OCI-LY7 (cell line): ENCODE results near the gene AGBL4. TPM values are rescaled to one million over a fixed set of nuclear protein-coding genes. Genes with fewer than 3 reads are reported as not detected.

Experiments
- BruUV-seq: library from RNA; stranded (reverse); fragments of 400-500 nt; replicated peaks from 2 replicates; lab custom pipeline; 2021; lab: Mats Ljungman, UMichigan
- CTCF ChIA-PET: fragments of 300-600 bp; sonication (Branson Sonifier 250); formaldehyde crosslinking; loops from one replicate; lab custom pipeline; 2022; ENCODE audit warnings: antibody characterized with exemption; ENCODE audit not compliant: unreplicated experiment; lab: Charles Lee
- POLR2A ChIA-PET: fragments of 300-600 bp; sonication (Branson Sonifier 250); formaldehyde crosslinking; loops from one replicate; lab custom pipeline; 2022; ENCODE audit warnings: antibody characterized with exemption; lab: Charles Lee
- DNase-seq: peaks from one replicate; pipeline ENCODE4 v3.0.0-alpha.2; 2015; ENCODE audit warnings: low spot score
- H2AFZ ChIP-seq: fragments of 200-600 bp; sonication (generic), shearing (Covaris generic); 2 replicates; pipeline ENCODE4 v1.6.1; 2014; ENCODE audit warnings: mild to moderate bottlenecking, antibody characterized with exemption, low read length, moderate library complexity
- H3K27ac ChIP-seq: fragments of 200-600 bp; sonication (generic); 2 replicates; pipeline ENCODE4 v1.5.1; 2014; ENCODE audit warnings: mixed run types, low read depth, mild to moderate bottlenecking, moderate library complexity, low read length, inconsistent platforms; ENCODE audit not compliant: poor library complexity, severe bottlenecking
- H3K36me3 ChIP-seq: fragments of 200-600 bp; sonication (generic); 2 replicates; pipeline ENCODE4 v1.6.1; 2014; ENCODE audit warnings: mild to moderate bottlenecking, antibody characterized with exemption, low read length, moderate library complexity, mixed read lengths; ENCODE audit not compliant: insufficient read depth
- H3K4me1 ChIP-seq: fragments of 200-600 bp; sonication (generic); 2 replicates; pipeline ENCODE4 v1.5.1; 2014; ENCODE audit warnings: mild to moderate bottlenecking, low read length; ENCODE audit not compliant: insufficient read depth, poor library complexity, severe bottlenecking
- H3K4me2 ChIP-seq: fragments of 200-600 bp; sonication (generic); 2 replicates; pipeline ENCODE4 v1.6.1; 2014; ENCODE audit warnings: mild to moderate bottlenecking, low read length
- H3K4me3 ChIP-seq: fragments of 200-600 bp; sonication (generic); 2 replicates; pipeline ENCODE4 v1.5.1; 2014; ENCODE audit warnings: mild to moderate bottlenecking, low read depth, low read length; ENCODE audit not compliant: poor library complexity, severe bottlenecking
- H3K79me2 ChIP-seq: fragments of 200-600 bp; sonication (generic); 2 replicates; pipeline ENCODE4 v1.6.1; 2016; ENCODE audit warnings: low read depth, mild to moderate bottlenecking, low read length, moderate library complexity, mixed read lengths; ENCODE audit not compliant: insufficient read depth
- H3K9me2 ChIP-seq: fragments of 200-600 bp; sonication (generic); 2 replicates; pipeline ENCODE4 v1.6.1; 2016; ENCODE audit warnings: mild to moderate bottlenecking, low read length, mixed read lengths; ENCODE audit not compliant: insufficient read depth
- H3K9me3 ChIP-seq: fragments of 200-600 bp; sonication (generic); 2 replicates; pipeline ENCODE4 v1.6.1; 2014; ENCODE audit warnings: mild to moderate bottlenecking, mixed run types, low read length, mixed read lengths
- H4K20me1 ChIP-seq: fragments of 200-600 bp; sonication (generic); 2 replicates; pipeline ENCODE4 v1.6.1; 2014; ENCODE audit warnings: mild to moderate bottlenecking, antibody characterized with exemption, low read length, moderate library complexity, mixed read lengths; ENCODE audit not compliant: insufficient read depth
- EZH2phosphoT487 ChIP-seq: fragments of 200-600 bp; sonication (generic); IDR thresholded peaks from 2 replicates; pipeline ENCODE4 v1.6.1; 2018; ENCODE audit warnings: low read depth, borderline replicate concordance, mild to moderate bottlenecking, mixed run types, antibody characterized with exemption, low read length, moderate library complexity, mixed read lengths
- intact Hi-C: fragments of 100-400 bp; cut with micrococcal nuclease; formaldehyde crosslinking; loops from one replicate; pipeline ENCODE4 v1.10.0; 2022; ENCODE audit not compliant: unreplicated experiment
- total RNA-seq, 2 experiments: library from RNA; depleted of rRNA in 1 of 2; stranded (reverse); fragments of >200 nt in 1 of 2; shearing (Covaris generic) in 1 of 2; gene quantifications; 2 replicates each; pipeline ENCODE4 v1.2.3, GENCODE V29; 2014 to 2022
- TF ChIP-seq, protein P1 (sequence below): fragments of 200-600 bp; sonication (generic); conservative IDR thresholded peaks from 2 replicates; pipeline ENCODE4 v1.5.1; 2014; ENCODE audit warnings: mild to moderate bottlenecking, antibody characterized with exemption, low read length, moderate library complexity, mixed read lengths

AGBL4 gene
- total RNA-seq, 2 experiments from 2014 or later: not detected

DNA sequence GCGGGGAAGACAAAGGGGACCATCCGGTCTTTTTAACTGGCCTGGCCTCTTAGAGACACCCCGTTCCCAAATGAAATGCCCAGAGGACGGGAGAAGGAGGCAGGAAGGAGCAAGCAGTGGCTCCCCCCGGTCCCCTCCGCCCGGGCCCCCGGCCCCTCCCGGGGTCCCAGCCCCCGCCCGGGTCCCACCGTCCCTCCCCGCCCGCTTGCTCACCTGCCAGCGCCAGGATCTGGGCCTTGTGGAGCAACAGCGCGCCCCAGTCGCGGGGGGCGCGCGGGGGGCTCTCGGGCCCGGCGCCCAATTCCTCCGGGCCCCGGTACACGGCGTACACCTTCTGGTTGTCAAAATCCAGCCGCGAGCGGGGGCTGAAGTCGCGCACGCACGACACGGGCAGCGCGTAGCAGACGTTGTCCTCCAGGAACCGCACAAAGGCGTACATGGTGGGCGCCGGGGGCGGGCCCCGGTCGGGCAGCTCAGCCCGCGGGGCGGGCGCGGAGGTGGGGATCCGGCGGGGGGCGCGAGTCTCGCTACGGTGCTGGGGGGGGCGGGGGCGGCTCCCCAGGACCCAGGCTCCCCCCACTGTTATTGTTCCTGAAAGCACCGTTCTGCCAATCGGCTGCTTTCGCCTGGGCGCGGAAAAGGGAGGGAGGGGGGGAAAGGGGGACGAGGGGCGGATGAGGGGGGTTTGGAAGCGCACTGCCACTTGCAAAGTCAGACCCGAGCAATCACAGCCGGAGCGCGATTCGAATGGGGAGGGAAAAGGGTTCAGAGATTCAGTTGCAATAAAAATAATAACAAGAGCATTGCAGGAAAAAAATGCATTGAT is 1247.1 kb downstream of the AGBL4 start, which contains the start of gene BEND5:
BEND5 (minus strand) TSS at position 499 of the 826 bp plus-strand sequence; CDS start at position 439, 60 bp downstream.
- ChIA-PET POLR2A (no interaction called here), CTCF (no interaction called here)
- H3K9me3 ChIP-seq: no peaks in the 10 kb centered on the region
- no peaks in the 10 kb centered on the region for H3K79me2 ChIP-seq
- no peak within 1 kb of the TSS for H2AFZ ChIP-seq
- H3K36me3 ChIP-seq: no peaks in the 10 kb centered on the region
- no peak within 1 kb of the TSS for H3K27ac ChIP-seq
- intact Hi-C loops: no loop called here
- no peak for DNase-seq
- H4K20me1 ChIP-seq: no peaks in the 10 kb centered on the region
- peaks cover 30% of the 10 kb centered on the region for H3K4me1 ChIP-seq
- no peak within 1 kb of the TSS for H3K4me3 ChIP-seq
- peak within 1 kb of the TSS; percentile 39; the same call in 1 of the 2 replicates for H3K4me2 ChIP-seq
- no TSS peak for BruUV-seq
- no peak for TF ChIP-seq EZH2phosphoT487
- TF ChIP-seq, protein P1, sequence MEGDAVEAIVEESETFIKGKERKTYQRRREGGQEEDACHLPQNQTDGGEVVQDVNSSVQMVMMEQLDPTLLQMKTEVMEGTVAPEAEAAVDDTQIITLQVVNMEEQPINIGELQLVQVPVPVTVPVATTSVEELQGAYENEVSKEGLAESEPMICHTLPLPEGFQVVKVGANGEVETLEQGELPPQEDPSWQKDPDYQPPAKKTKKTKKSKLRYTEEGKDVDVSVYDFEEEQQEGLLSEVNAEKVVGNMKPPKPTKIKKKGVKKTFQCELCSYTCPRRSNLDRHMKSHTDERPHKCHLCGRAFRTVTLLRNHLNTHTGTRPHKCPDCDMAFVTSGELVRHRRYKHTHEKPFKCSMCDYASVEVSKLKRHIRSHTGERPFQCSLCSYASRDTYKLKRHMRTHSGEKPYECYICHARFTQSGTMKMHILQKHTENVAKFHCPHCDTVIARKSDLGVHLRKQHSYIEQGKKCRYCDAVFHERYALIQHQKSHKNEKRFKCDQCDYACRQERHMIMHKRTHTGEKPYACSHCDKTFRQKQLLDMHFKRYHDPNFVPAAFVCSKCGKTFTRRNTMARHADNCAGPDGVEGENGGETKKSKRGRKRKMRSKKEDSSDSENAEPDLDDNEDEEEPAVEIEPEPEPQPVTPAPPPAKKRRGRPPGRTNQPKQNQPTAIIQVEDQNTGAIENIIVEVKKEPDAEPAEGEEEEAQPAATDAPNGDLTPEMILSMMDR: no peak
- no peaks in the 10 kb centered on the region for H3K9me2 ChIP-seq

DNA sequence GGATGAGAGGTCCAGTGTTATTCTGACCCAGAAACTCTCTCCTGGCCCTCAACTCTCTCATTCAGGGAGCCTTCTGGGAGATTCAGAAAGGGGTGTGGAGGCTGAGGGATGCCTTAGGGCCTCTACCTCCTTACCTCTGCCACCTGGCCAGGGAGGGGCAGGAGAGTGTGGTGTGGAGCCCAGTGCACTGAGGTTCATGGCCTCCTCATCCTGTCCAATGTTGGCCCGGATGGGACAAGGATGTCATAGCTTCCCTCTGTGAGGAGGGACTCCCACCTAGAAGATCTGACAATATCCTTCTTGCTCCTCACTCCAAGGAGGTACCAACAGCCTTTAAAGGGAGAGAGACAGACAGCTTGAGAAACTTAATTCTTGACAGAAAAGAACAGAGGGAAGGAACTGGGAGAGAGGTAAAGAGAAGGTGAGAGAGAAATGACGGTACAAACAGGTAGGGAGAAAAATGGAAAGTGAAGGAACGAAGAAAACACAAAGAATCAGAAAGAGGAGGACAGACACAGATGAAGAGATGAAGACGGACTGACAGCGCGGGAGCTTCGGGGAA is 1247.8 kb downstream of the AGBL4 start:
- TF ChIP-seq EZH2phosphoT487: no peak
- TF ChIP-seq, protein P1: no peak
- Histone ChIP-seq H3K27ac (no peak overlapping the region), H3K9me3 (no peaks in the 10 kb centered on the region), H3K4me3 (no peak overlapping the region), H3K4me2 (no peak overlapping the region), H4K20me1 (no peaks in the 10 kb centered on the region), H3K79me2 (no peaks in the 10 kb centered on the region), H3K4me1 (peaks cover 30% of the 10 kb centered on the region), H3K36me3 (no peaks in the 10 kb centered on the region), H3K9me2 (no peaks in the 10 kb centered on the region), H2AFZ (no peak overlapping the region)
- DNase-seq: no peak
- intact Hi-C loops: no loop called here
- no TSS peak for BruUV-seq
- ChIA-PET POLR2A (no interaction called here), CTCF (no interaction called here)

DNA sequence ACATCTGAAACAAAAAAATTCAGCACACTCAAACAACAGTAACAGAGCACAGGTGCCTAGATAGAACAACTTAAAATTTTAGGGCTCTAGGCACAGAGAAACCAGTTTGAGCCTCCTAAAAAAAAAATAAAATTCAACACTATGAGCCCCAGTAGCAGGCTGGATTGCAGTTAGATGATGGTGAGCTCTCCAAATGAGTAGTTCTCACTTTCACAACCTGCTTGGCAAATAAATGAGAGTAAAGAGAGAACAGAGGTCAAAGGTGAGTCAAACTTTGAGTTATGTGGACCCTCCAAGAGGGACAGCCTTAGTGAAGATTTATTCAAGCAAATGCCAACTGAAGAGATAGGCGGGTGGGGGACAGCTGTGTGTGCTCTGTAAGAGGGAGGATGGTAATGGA is 1250.6 kb downstream of the AGBL4 start:
- Histone ChIP-seq H3K27ac (no peak overlapping the region), H3K4me1 (peaks cover 32% of the 10 kb centered on the region), H3K36me3 (no peaks in the 10 kb centered on the region), H3K4me3 (no peak overlapping the region), H4K20me1 (no peaks in the 10 kb centered on the region), H3K4me2 (no peak overlapping the region), H2AFZ (no peak overlapping the region), H3K9me3 (no peaks in the 10 kb centered on the region), H3K79me2 (no peaks in the 10 kb centered on the region), H3K9me2 (no peaks in the 10 kb centered on the region)
- CTCF ChIA-PET: no interaction called here
- TF ChIP-seq EZH2phosphoT487: no peak
- TF ChIP-seq, protein P1: no peak
- no peak for DNase-seq
- BruUV-seq: no TSS peak
- intact Hi-C loops: no loop called here
- POLR2A ChIA-PET: no interaction called here
